Measurements from ENCODE around the gene NQO2.

DNA sequence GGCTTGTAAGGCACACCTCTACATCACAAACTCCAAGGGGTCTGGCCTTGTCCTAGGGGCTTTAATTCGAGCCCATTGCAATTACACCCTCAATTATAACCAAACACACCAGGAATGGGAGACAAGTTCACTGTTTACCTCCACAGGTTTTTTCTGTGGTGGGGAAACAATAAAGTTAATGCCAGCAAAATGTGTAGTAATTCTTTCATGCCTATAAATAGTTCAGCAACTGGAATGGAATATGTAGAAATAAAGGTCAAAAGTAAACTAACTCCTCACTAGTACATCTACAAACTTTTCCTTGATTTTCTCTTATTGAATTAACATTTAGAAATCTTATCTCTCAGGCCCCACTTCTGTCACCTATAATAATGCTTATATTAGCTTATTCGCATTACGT, 41.5 kb downstream of the NQO2 start:
- TF ChIP-seq, protein P1, sequence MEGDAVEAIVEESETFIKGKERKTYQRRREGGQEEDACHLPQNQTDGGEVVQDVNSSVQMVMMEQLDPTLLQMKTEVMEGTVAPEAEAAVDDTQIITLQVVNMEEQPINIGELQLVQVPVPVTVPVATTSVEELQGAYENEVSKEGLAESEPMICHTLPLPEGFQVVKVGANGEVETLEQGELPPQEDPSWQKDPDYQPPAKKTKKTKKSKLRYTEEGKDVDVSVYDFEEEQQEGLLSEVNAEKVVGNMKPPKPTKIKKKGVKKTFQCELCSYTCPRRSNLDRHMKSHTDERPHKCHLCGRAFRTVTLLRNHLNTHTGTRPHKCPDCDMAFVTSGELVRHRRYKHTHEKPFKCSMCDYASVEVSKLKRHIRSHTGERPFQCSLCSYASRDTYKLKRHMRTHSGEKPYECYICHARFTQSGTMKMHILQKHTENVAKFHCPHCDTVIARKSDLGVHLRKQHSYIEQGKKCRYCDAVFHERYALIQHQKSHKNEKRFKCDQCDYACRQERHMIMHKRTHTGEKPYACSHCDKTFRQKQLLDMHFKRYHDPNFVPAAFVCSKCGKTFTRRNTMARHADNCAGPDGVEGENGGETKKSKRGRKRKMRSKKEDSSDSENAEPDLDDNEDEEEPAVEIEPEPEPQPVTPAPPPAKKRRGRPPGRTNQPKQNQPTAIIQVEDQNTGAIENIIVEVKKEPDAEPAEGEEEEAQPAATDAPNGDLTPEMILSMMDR (IDR thresholded peaks at IDR 0.05) = no peak
- no peak for TF ChIP-seq POLR2A (IDR thresholded peaks at IDR 0.05)

Measured in ovary (tissue), 3 donors.